Measurements from ENCODE around the gene SPAG6. TPM values are rescaled to one million over a fixed set of nuclear protein-coding genes. Genes with fewer than 3 reads are reported as not detected.

The SPAG6 gene
- total and polyA plus RNA-seq, 2 of the 4 experiments (the other 2 are of a cell fraction), result not detected

DNA sequence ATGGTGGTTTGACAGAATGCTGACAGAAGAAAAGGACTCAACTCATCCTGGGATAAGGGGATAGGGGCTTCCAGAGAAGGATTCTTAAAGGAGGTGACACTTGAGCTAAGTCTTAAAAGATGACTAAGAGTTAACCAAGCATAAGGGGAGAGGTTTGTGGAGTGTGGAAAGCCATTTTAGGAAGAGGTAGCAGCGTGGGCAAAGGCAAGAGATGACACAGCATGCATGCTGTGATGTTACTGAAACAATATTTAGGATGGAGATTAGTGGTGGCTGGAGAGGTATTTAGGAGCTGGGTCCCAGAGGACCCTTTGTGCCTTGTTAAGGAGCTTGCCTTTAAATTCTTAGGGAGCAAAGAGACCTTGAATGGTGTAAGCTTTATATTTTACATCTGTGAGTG, 65.1 kb downstream of the SPAG6 start:
- Histone ChIP-seq H3K18ac (ENCODE audit: low read depth, low read length) (no peak overlapping the region), H3K4me1 (ENCODE audit: control insufficient read depth, insufficient read depth, low read length) (no peaks in the 10 kb centered on the region), H3K4me2 (ENCODE audit: low read depth, low read length) (no peak overlapping the region), H3K14ac (replicated peaks; ENCODE audit: low read depth, low read length) (no peak overlapping the region), H2BK5ac (ENCODE audit: low read depth, low read length, poor library complexity, severe bottlenecking) (no peak overlapping the region), H4K91ac (ENCODE audit: insufficient read depth, low read depth, low read length) (no peak overlapping the region), H4K5ac (ENCODE audit: low read depth, low read length) (no peak overlapping the region), H2BK20ac (ENCODE audit: low read depth, low read length) (no peak overlapping the region), H3K9ac (ENCODE audit: low read depth, low read length) (no peak overlapping the region), H3K79me1 (ENCODE audit: low read depth in 1 of 2, low read length in 2 of 2) (no peaks in the 10 kb centered on the region), H3K27ac (ENCODE audit: insufficient read depth, low read length) (no peak overlapping the region), H2AK9ac (replicated peaks; ENCODE audit: low read depth, low read length, poor library complexity) (no peak overlapping the region), H4K8ac (ENCODE audit: low read depth in 2 of 2, low read length in 2 of 2) (no peak overlapping the region), H3K56ac (ENCODE audit: extremely low read depth, insufficient read depth, low read length) (no peak overlapping the region), H2BK15ac (ENCODE audit: low read depth, low read length) (no peak overlapping the region), H3K23ac (ENCODE audit: low read depth, low read length) (no peak overlapping the region), H3K36me3 (ENCODE audit: control insufficient read depth, insufficient read depth, low read length) (no peaks in the 10 kb centered on the region), H3K4me3 (ENCODE audit: insufficient read depth, low read depth, low read length) (no peak overlapping the region), H3K9me3 (ENCODE audit: control insufficient read depth, insufficient read depth, low read length) (no peaks in the 10 kb centered on the region), H2AFZ (replicated peaks; ENCODE audit: low read length, poor library complexity) (no peak overlapping the region), H2AK5ac (ENCODE audit: low read depth, low read length) (no peak overlapping the region), H3K9me1 (ENCODE audit: insufficient read depth, low read length) (no peaks in the 10 kb centered on the region), H3K27me3 (ENCODE audit: control insufficient read depth, insufficient read depth, low read length) (peaks cover 2% of the 10 kb centered on the region; the same call in 1 of the 2 replicates), H2BK120ac (ENCODE audit: low read depth, low read length) (no peak overlapping the region), H4K20me1 (ENCODE audit: insufficient read depth, low read length) (no peaks in the 10 kb centered on the region), H3K4ac (ENCODE audit: low read depth, low read length) (no peak overlapping the region)
- ChIA-PET CTCF (no interaction called here), POLR2A (ENCODE audit: unreplicated experiment) (interaction anchor here (0.7 kb wide), 1 partner anchor 71 kb away, joined by 4 read pairs; no protein-coding TSS in a partner anchor)
- DNase-seq (no peak), ATAC-seq (ENCODE audit: low read depth) (no peak)
- TF ChIP-seq RFX5 (IDR thresholded peaks at IDR 0.05; ENCODE audit: low read depth, low read length) (no peak), FOS (IDR thresholded peaks at IDR 0.05; ENCODE audit: low read depth, low read length) (no peak), CHD1 (IDR thresholded peaks at IDR 0.05; ENCODE audit: low read depth, low read length) (no peak)
- dilution Hi-C loops (cut with HindIII; ENCODE audit: low sequenced_read_pairs, unreplicated experiment), result no loop called here
- in situ Hi-C loops (cut with MboI; ENCODE audit: low sequenced_read_pairs), result loop anchor here (25.0 kb wide), 1 partner anchor 398 kb away; the partner anchor contains the start of gene DNAJC1
- WGBS, 2 experiments (ENCODE audit: extremely low coverage in 2 of 2, insufficient read length in 1 of 2), result 0% methylated on average over 1 of the region's 1 CpG; no CpG with 5 or more reads in 1 of the 2 experiments
- BruUV-seq (replicated peaks), result no TSS peak
- intact Hi-C loops (cut with micrococcal nuclease), result no loop called here
